Coronary artery (tissue), 2 donors: ENCODE data around the gene GNAI2.

Experiments used
- DNase-seq: peaks from one replicate; pipeline ENCODE4 v3.0.0-alpha.2; 2017; ENCODE audit warnings: low spot score
- H3K27ac ChIP-seq, 2 donors: fragments of 200-600 bp; sonication (generic); one replicate each; pipeline ENCODE4 v1.5.1; 2016 to 2019
- H3K4me3 ChIP-seq: fragments of 200-600 bp; sonication (generic); 2 replicates; pipeline ENCODE4 v1.5.1; 2016; ENCODE audit warnings: mild to moderate bottlenecking, moderate library complexity
- CTCF ChIP-seq: fragments of 200-600 bp; sonication (generic); IDR thresholded peaks from one replicate; pipeline ENCODE4 v1.5.1; 2019; ENCODE audit warnings: antibody characterized with exemption

Gene GNAI2

DNA sequence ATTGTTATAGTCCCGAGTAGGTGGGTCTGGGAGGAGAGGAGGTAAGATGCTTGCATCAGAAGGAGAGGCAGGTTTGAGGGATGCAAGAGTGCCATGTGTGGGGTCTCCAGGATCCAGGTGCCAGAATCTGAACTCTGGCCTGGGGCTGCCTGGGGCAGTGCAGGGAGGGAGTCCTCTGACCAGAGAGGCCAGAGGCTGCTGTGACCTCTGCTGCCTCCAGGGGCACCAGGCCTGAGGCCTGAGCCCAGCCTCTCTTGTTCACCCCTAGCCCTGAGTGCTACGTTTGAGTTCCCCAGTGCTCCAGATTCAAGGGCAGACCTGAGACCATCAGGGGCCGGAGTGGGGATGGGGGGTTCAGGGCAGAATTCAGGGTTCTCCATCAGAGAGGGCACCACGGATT, 23.5 kb upstream of the GNAI2 start:
- DNase-seq, result no peak
- Histone ChIP-seq H3K4me3 (no peak overlapping the region), H3K27ac (no peak overlapping the region)
- TF ChIP-seq CTCF, result no peak

GRCh38 chr3:50212971-50213370, 23.0 kb upstream of the GNAI2 start:
- DNase-seq, result no peak
- no peak for TF ChIP-seq CTCF
- Histone ChIP-seq H3K27ac (no peak overlapping the region), H3K4me3 (no peak overlapping the region)

DNA sequence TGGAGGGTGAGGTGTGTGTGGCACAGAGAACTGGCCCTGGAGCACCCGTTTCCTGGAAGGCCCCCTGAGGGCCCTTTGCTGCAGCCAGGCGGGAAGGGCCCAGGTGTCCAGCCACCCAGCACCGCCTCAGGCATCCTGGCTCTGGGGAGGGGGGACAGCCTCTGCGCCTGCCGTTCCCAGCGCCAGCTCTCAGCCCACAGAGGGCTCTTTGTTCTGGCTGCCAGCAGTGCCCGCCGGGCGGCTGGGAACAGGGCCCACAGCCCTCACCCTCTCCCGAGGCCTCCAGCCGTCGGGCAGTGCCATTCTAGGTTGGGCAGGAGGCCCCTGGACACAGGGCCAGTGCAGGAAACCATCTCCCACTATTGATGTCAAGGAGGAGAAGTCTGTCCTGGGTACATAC, 22.6 kb upstream of the GNAI2 start:
- TF ChIP-seq CTCF, result no peak
- no peak overlapping the region for H3K27ac ChIP-seq
- no peak overlapping the region for H3K4me3 ChIP-seq
- no peak for DNase-seq

DNA sequence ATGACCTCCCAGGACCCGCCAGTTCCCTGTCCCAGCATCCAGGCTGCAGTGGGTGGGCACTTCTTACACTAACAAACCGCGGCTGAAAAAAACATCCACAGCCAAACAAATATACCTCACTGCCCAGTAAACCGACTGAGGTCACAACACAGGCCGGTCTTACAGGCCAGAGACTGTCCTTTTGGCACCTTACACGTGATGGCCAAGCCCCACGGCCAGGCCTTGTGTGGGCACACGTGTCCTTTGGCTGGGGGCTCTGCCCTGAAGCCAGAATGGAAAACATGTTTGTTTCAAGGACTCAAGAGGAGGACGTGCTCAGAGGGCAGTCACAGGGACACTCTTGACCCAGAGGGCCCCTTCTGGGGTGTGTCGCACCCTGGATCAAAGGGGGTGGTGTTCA, 21.2 kb upstream of the GNAI2 start:
- no peak for TF ChIP-seq CTCF
- Histone ChIP-seq H3K27ac (no peak overlapping the region), H3K4me3 (no peak overlapping the region)
- DNase-seq, result no peak

- no peak overlapping the region for H3K4me3 ChIP-seq
- no peak for TF ChIP-seq CTCF
- no peak overlapping the region for H3K27ac ChIP-seq
- no peak for DNase-seq
These were observed 20.5 kb upstream of the GNAI2 start for GRCh38 chr3:50215529-50215928.

DNA sequence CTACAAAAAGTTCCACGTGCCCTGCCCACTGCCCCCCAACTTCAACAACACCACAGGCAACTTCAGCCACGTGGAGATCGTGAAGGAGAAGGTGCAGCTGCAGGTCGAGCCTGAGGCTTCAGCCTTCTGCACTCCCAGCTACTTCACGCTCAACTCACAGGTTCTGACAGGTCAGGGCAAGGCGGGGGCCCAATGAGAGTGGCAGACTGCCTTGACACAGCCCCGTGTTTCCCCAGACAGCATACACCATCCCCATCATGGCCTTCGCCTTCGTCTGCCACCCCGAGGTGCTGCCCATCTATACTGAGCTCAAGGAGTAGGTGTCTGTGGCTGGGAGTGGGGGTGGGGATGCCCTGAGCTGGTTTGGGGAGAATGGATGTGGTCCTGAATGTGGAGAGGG, 18.3 kb upstream of the GNAI2 start:
- no peak overlapping the region for H3K4me3 ChIP-seq
- no peak for TF ChIP-seq CTCF
- H3K27ac ChIP-seq, result no peak overlapping the region
- no peak for DNase-seq

DNA sequence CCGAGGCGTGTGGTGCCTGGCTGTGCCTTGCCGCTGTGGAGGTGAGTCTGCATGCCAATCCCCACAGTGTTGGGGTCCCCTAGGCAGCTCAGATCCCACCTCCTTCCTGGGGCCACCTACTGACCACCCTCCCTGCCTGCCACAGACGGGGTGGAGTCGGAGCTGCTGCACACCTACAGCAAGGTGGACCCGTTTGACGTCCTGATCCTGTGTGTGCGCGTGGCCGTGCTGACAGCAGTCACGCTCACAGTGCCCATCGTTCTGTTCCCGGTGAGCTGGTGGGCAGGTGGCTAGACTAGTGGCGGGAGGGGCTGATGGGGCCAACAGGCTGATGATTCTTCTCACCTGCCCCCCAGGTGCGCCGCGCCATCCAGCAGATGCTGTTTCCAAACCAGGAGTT, 17.6 kb upstream of the GNAI2 start:
- Histone ChIP-seq H3K4me3 (no peak overlapping the region), H3K27ac (no peak overlapping the region)
- no peak for DNase-seq
- no peak for TF ChIP-seq CTCF
